ENCODE results near the gene GBP5.
"Not testable (repeated sequence)": the region's sequence is repeated elsewhere in the genome, so short reads cannot be mapped to it uniquely, and the experiment has no call there.

The GBP5 gene, protein sequence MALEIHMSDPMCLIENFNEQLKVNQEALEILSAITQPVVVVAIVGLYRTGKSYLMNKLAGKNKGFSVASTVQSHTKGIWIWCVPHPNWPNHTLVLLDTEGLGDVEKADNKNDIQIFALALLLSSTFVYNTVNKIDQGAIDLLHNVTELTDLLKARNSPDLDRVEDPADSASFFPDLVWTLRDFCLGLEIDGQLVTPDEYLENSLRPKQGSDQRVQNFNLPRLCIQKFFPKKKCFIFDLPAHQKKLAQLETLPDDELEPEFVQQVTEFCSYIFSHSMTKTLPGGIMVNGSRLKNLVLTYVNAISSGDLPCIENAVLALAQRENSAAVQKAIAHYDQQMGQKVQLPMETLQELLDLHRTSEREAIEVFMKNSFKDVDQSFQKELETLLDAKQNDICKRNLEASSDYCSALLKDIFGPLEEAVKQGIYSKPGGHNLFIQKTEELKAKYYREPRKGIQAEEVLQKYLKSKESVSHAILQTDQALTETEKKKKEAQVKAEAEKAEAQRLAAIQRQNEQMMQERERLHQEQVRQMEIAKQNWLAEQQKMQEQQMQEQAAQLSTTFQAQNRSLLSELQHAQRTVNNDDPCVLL

GRCh38 chr1:89272269-89273041 is at the start of gene GBP5:
Gene GBP5 (minus strand): TSS chr1:89272860. CDS start chr1:89269555, 3,305 bp downstream.
- H3K9me3 ChIP-seq (ENCODE audit: control insufficient read depth, insufficient read depth, low read length); H3K4me1 ChIP-seq (ENCODE audit: insufficient read depth, low read length); H3K9ac ChIP-seq (ENCODE audit: low read depth, low read length); H3K36me3 ChIP-seq (ENCODE audit: insufficient read depth, low read length): not testable (repeated sequence)

DNA sequence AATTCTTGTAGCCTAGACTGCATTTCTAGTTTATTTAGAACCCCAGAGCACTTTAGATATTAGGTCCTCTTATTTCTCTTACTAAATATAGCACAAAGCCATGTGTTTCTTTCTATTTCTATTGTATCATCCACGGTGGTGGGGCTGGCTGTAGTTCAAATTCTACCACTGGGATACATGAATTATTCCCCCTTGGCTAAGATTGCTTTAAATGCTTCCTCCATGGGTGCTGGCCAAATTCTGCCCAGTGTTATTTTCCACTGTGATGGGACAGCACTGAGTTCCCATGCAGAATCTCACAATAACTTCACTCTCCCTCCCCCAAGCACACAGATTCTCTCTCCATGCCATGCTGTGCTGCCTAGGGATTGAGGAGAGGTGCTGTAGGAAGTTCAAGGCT is 49.7 kb upstream of the GBP5 start:
- Histone ChIP-seq H3K9ac (ENCODE audit: low read depth, low read length) (no peak overlapping the region), H3K4me1 (ENCODE audit: insufficient read depth, low read length) (no peaks in the 10 kb centered on the region)

GRCh38 chr1:89312572-89312971 is 39.9 kb upstream of the GBP5 start:
- H3K4me1 ChIP-seq (ENCODE audit: insufficient read depth, low read length), result 0 out of 2 replicates have a peak, but pooled peaks cover 4% of the 10 kb centered on the region

More for the DNA sequence above, 49.7 kb upstream of the GBP5 start:
- Histone ChIP-seq H3K9me3 (ENCODE audit: control insufficient read depth, insufficient read depth, low read length) (peaks cover 7% of the 10 kb centered on the region; the same call in 1 of the 2 replicates), H3K36me3 (ENCODE audit: insufficient read depth, low read length) (no peaks in the 10 kb centered on the region)

DNA sequence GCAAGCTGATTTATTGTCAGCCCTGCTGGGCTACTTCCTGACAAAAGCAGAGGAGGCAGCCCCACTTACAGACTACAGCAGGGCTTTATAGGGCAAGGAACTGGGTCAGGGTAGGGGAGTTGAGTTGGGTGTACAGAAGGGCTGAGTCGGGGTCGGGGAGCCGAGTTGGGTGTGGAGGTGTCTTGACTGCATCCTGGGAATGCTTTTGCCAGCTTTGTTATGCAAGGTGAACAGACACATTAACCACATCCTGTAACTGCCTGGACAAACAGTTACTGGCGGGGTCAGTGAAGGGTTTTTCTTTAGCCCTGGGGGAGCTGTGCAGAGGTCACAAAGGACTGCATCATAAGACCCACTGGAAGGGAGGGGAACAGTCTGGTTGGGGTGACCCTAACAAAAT is 39.1 kb upstream of the GBP5 start:
- Histone ChIP-seq H3K9me3 (ENCODE audit: control insufficient read depth, insufficient read depth, low read length) (no peaks in the 10 kb centered on the region; the same call in none of the 2 replicates), H3K4me1 (ENCODE audit: insufficient read depth, low read length) (0 out of 2 replicates have a peak, but pooled peaks cover 4% of the 10 kb centered on the region), H3K36me3 (ENCODE audit: insufficient read depth, low read length) (no peaks in the 10 kb centered on the region), H3K9ac (ENCODE audit: low read depth, low read length) (no peak overlapping the region)

More at GRCh38 chr1:89312572-89312971, 39.9 kb upstream of the GBP5 start:
- Histone ChIP-seq H3K36me3 (ENCODE audit: insufficient read depth, low read length) (no peaks in the 10 kb centered on the region), H3K9me3 (ENCODE audit: control insufficient read depth, insufficient read depth, low read length) (no peaks in the 10 kb centered on the region; the same call in none of the 2 replicates), H3K9ac (ENCODE audit: low read depth, low read length) (no peak overlapping the region)

DNA sequence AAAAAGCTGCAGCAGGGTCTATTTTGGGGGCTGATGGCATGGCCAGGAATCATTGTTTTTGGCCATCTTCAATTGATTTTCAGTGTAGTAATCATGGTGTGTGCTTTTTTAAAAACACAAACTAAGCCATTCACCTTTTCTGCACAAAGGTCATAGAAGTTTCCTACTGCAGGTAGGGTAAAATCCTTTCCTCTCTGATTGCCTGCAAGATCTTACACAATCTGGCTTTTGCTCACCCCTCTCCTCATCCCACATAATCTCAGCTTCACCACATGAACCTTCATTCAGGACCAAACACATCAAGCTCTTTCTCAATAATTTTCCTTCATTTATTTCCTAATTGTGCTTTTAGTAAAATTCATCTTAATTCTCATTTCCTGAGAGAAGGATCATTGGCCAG is 38.3 kb upstream of the GBP5 start:
- Histone ChIP-seq H3K9me3 (ENCODE audit: control insufficient read depth, insufficient read depth, low read length) (no peaks in the 10 kb centered on the region; the same call in 1 of the 2 replicates), H3K4me1 (ENCODE audit: insufficient read depth, low read length) (0 out of 2 replicates have a peak, but pooled peaks cover 4% of the 10 kb centered on the region), H3K36me3 (ENCODE audit: insufficient read depth, low read length) (no peaks in the 10 kb centered on the region), H3K9ac (ENCODE audit: low read depth, low read length) (no peak overlapping the region)

- 0 out of 2 replicates have a peak, but pooled peaks cover 4% of the 10 kb centered on the region for H3K4me1 ChIP-seq (ENCODE audit: insufficient read depth, low read length)
- no peak overlapping the region for H3K9ac ChIP-seq (ENCODE audit: low read depth, low read length)
- no peaks in the 10 kb centered on the region for H3K36me3 ChIP-seq (ENCODE audit: insufficient read depth, low read length)
- no peaks in the 10 kb centered on the region; the same call in 1 of the 2 replicates for H3K9me3 ChIP-seq (ENCODE audit: control insufficient read depth, insufficient read depth, low read length)
Measured at GRCh38 chr1:89310505-89310904, 37.8 kb upstream of the GBP5 start.

- no peaks in the 10 kb centered on the region; the same call in 1 of the 2 replicates for H3K9me3 ChIP-seq (ENCODE audit: control insufficient read depth, insufficient read depth, low read length)
- no peak overlapping the region for H3K9ac ChIP-seq (ENCODE audit: low read depth, low read length)
- H3K36me3 ChIP-seq (ENCODE audit: insufficient read depth, low read length), result no peaks in the 10 kb centered on the region
- 0 out of 2 replicates have a peak, but pooled peaks cover 4% of the 10 kb centered on the region for H3K4me1 ChIP-seq (ENCODE audit: insufficient read depth, low read length)
Measured at GRCh38 chr1:89309828-89310227, 37.2 kb upstream of the GBP5 start.

DNA sequence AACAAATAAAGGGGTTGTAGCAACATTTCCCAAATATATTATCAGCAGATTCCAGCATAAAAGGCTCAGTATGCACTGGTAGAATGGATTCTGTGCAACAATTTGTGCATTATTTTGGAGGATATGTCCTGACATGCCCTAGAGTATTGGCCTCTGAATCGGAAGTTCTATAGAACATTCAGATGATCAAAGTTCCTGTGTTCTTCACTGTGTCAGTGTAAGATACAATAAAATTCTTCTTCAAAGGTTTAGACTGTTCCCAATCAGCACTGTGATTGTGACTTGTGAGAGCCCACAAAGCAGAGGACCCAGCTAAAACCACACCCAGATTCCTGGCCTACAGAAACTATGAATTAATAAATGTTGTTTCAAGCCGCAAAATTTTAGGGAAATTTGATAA is 33.6 kb upstream of the GBP5 start:
- H3K4me1 ChIP-seq (ENCODE audit: insufficient read depth, low read length), result 0 out of 2 replicates have a peak, but pooled peaks cover 4% of the 10 kb centered on the region
- no peak overlapping the region for H3K9ac ChIP-seq (ENCODE audit: low read depth, low read length)
- H3K9me3 ChIP-seq (ENCODE audit: control insufficient read depth, insufficient read depth, low read length), result no peaks in the 10 kb centered on the region; the same call in 1 of the 2 replicates
- no peaks in the 10 kb centered on the region for H3K36me3 ChIP-seq (ENCODE audit: insufficient read depth, low read length)

- H3K4me1 ChIP-seq (ENCODE audit: insufficient read depth, low read length), result no peaks in the 10 kb centered on the region
- H3K9me3 ChIP-seq (ENCODE audit: control insufficient read depth, insufficient read depth, low read length), result no peaks in the 10 kb centered on the region; the same call in 1 of the 2 replicates
- no peaks in the 10 kb centered on the region for H3K36me3 ChIP-seq (ENCODE audit: insufficient read depth, low read length)
- H3K9ac ChIP-seq (ENCODE audit: low read depth, low read length), result no peak overlapping the region
Measured at GRCh38 chr1:89305493-89305892, 32.8 kb upstream of the GBP5 start.

GRCh38 chr1:89304572-89305230 is 32.0 kb upstream of the GBP5 start:
- Histone ChIP-seq H3K9ac (ENCODE audit: low read depth, low read length) (no peak overlapping the region), H3K36me3 (ENCODE audit: insufficient read depth, low read length) (no peaks in the 10 kb centered on the region), H3K4me1 (ENCODE audit: insufficient read depth, low read length) (no peaks in the 10 kb centered on the region), H3K9me3 (ENCODE audit: control insufficient read depth, insufficient read depth, low read length) (no peaks in the 10 kb centered on the region)

GRCh38 chr1:89302697-89303332 is 30.2 kb upstream of the GBP5 start:
- Histone ChIP-seq H3K4me1 (ENCODE audit: insufficient read depth, low read length) (no peaks in the 10 kb centered on the region), H3K9me3 (ENCODE audit: control insufficient read depth, insufficient read depth, low read length) (no peaks in the 10 kb centered on the region), H3K36me3 (ENCODE audit: insufficient read depth, low read length) (no peaks in the 10 kb centered on the region), H3K9ac (ENCODE audit: low read depth, low read length) (no peak overlapping the region)

GRCh38 chr1:89299739-89300463 is 27.2 kb upstream of the GBP5 start:
- H3K9ac ChIP-seq (ENCODE audit: low read depth, low read length); H3K36me3 ChIP-seq (ENCODE audit: insufficient read depth, low read length); H3K9me3 ChIP-seq (ENCODE audit: control insufficient read depth, insufficient read depth, low read length); H3K4me1 ChIP-seq (ENCODE audit: insufficient read depth, low read length): not testable (repeated sequence)

GRCh38 chr1:89298461-89298860 is 25.8 kb upstream of the GBP5 start:
- H3K9ac ChIP-seq (ENCODE audit: low read depth, low read length), result no peak overlapping the region
- no peaks in the 10 kb centered on the region for H3K9me3 ChIP-seq (ENCODE audit: control insufficient read depth, insufficient read depth, low read length)
- H3K4me1 ChIP-seq (ENCODE audit: insufficient read depth, low read length), result no peaks in the 10 kb centered on the region
- no peaks in the 10 kb centered on the region for H3K36me3 ChIP-seq (ENCODE audit: insufficient read depth, low read length)
